ENCODE measurements around the gene INAFM2. TPM values are rescaled to one million over a fixed set of nuclear protein-coding genes. Genes with fewer than 3 reads are reported as not detected.

The INAFM2 gene
- total and polyA plus RNA-seq, 8 donors: 20.5 to 37.1 (median 23.7) TPM

GRCh38 chr15:40335938-40336743, 12.6 kb downstream of the INAFM2 start:
- H3K27ac ChIP-seq: peak overlapping the region in 1 of 2 donors; percentile 42
- H3K36me3 ChIP-seq: peaks cover 0 to 7% of the 10 kb centered on the region in 2 donors
- no peak overlapping the region for H3K4me3 ChIP-seq
- TF ChIP-seq, protein P1, sequence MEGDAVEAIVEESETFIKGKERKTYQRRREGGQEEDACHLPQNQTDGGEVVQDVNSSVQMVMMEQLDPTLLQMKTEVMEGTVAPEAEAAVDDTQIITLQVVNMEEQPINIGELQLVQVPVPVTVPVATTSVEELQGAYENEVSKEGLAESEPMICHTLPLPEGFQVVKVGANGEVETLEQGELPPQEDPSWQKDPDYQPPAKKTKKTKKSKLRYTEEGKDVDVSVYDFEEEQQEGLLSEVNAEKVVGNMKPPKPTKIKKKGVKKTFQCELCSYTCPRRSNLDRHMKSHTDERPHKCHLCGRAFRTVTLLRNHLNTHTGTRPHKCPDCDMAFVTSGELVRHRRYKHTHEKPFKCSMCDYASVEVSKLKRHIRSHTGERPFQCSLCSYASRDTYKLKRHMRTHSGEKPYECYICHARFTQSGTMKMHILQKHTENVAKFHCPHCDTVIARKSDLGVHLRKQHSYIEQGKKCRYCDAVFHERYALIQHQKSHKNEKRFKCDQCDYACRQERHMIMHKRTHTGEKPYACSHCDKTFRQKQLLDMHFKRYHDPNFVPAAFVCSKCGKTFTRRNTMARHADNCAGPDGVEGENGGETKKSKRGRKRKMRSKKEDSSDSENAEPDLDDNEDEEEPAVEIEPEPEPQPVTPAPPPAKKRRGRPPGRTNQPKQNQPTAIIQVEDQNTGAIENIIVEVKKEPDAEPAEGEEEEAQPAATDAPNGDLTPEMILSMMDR (IDR thresholded peaks at IDR 0.05): no peak
- no peaks in the 10 kb centered on the region for H3K9me3 ChIP-seq
- H3K27me3 ChIP-seq: no peaks in the 10 kb centered on the region
- H3K4me1 ChIP-seq: peaks cover 39 to 100% of the 10 kb centered on the region in 2 donors
- ATAC-seq (no peak), DNase-seq (no peak)
- intact Hi-C loops (cut with DNase I): no loop called here

DNA sequence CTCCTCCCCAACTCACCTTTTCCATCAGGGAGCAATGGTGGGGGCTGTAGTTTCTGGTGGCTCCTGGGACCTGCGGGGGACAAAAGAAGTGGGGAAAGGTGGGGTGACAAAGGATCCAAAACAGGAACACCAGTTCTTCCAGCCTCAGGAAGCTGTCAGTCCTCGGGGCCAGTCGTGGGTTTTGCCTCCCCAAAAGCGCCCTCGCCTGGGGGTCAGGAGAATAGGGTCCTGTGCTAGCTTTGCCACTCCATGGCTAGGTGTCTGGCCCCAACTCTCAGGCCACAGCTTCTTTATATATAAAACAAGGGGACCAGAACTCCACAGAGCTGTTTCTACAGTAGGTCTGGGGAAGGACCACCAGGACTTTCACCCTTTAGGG, 13.2 kb downstream of the INAFM2 start:
- Histone ChIP-seq H3K4me3 (no peak overlapping the region), H3K9me3 (no peaks in the 10 kb centered on the region), H3K4me1 (peaks cover 41 to 98% of the 10 kb centered on the region in 2 donors), H3K36me3 (peaks cover 0 to 7% of the 10 kb centered on the region in 2 donors), H3K27ac (peak overlapping the region in 1 of 2 donors; percentile 42), H3K27me3 (no peaks in the 10 kb centered on the region)
- intact Hi-C loops (cut with DNase I): no loop called here
- TF ChIP-seq, protein P1 (IDR thresholded peaks at IDR 0.05): no peak
- DNase-seq (peak in 1 of 4 donors; percentile 84), ATAC-seq (no peak)

GRCh38 chr15:40337597-40337996, 14.1 kb downstream of the INAFM2 start:
- peaks cover 41 to 89% of the 10 kb centered on the region in 2 donors for H3K4me1 ChIP-seq
- TF ChIP-seq, protein P1 (IDR thresholded peaks at IDR 0.05): no peak
- ATAC-seq: no peak
- H3K36me3 ChIP-seq: peaks cover 0 to 7% of the 10 kb centered on the region in 2 donors
- no peaks in the 10 kb centered on the region for H3K27me3 ChIP-seq
- peak in 1 of 4 donors; percentile 83 for DNase-seq
- H3K4me3 ChIP-seq: no peak overlapping the region
- intact Hi-C loops (cut with DNase I): no loop called here
- no peaks in the 10 kb centered on the region for H3K9me3 ChIP-seq
- no peak overlapping the region for H3K27ac ChIP-seq

- H3K9me3 ChIP-seq: no peaks in the 10 kb centered on the region
- H3K36me3 ChIP-seq: peaks cover 0 to 7% of the 10 kb centered on the region in 2 donors
- no peak overlapping the region for H3K27ac ChIP-seq
- intact Hi-C loops (cut with DNase I): no loop called here
- H3K27me3 ChIP-seq: no peaks in the 10 kb centered on the region
- TF ChIP-seq, protein P1 (IDR thresholded peaks at IDR 0.05): peak; percentile 69 to 83
- peak in 3 of 4 donors; percentile 76 to 92 (median 83) for DNase-seq
- peak; percentile 14 for ATAC-seq
- H3K4me1 ChIP-seq: peaks cover 41 to 84% of the 10 kb centered on the region in 2 donors
- peak overlapping the region in 1 of 2 donors; percentile 1 for H3K4me3 ChIP-seq
Observed at GRCh38 chr15:40338041-40338657, 14.7 kb downstream of the INAFM2 start.
